ENCODE measurements around the gene HOXA3. TPM values are rescaled to one million over a fixed set of nuclear protein-coding genes. Genes with fewer than 3 reads are reported as not detected.

Gene HOXA3
- total RNA-seq, 4 donors from 2014 or later: 6.4 to 22.6 (median 10.3) TPM

DNA sequence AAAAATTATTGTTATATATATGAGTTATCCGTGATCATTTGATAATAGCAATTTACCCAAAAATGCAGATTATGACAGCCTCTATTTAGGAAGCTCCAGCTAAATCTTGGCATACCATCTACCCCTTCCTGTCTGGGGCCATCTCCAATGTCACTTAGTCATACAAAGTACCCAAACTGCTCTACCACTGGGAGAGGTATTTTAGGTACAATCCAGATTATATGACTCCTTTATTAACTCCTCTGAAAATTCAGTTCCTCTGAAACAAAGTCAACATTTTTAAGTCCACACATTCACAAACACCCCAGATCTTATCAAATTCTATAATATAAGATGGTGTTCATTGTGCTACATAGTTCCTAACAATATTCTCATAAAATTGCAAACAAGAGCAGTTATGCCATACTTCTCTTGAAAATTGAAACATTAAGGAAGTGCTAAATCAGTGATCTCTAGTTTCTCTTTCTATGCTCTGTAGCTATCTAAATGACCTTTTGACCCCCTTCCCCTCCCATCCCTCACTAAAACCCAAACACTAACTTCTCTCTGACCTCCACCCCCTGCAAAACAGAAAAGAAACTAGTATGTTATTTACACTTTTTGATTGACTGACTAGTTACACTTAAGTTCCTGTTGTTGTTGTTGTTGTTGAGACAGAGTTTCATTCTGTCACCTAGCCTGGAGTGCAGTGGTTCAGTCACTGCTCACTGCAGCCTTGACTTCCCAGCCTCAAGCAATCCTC lies 73.0 kb downstream of the HOXA3 start:
- TF ChIP-seq EP300 (IDR thresholded peaks at IDR 0.05): no peak
- no peak for TF ChIP-seq POLR2A (IDR thresholded peaks at IDR 0.05)
- TF ChIP-seq, protein P1, sequence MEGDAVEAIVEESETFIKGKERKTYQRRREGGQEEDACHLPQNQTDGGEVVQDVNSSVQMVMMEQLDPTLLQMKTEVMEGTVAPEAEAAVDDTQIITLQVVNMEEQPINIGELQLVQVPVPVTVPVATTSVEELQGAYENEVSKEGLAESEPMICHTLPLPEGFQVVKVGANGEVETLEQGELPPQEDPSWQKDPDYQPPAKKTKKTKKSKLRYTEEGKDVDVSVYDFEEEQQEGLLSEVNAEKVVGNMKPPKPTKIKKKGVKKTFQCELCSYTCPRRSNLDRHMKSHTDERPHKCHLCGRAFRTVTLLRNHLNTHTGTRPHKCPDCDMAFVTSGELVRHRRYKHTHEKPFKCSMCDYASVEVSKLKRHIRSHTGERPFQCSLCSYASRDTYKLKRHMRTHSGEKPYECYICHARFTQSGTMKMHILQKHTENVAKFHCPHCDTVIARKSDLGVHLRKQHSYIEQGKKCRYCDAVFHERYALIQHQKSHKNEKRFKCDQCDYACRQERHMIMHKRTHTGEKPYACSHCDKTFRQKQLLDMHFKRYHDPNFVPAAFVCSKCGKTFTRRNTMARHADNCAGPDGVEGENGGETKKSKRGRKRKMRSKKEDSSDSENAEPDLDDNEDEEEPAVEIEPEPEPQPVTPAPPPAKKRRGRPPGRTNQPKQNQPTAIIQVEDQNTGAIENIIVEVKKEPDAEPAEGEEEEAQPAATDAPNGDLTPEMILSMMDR (IDR thresholded peaks at IDR 0.05): no peak
- no peak for TF ChIP-seq POLR2AphosphoS5 (IDR thresholded peaks at IDR 0.05)
- no peaks in the 10 kb centered on the region for H3K4me1 ChIP-seq
- no peak overlapping the region for H3K4me3 ChIP-seq
- no peak for ATAC-seq
- no peak overlapping the region for H3K27ac ChIP-seq
- H3K27me3 ChIP-seq: no peaks in the 10 kb centered on the region
- H3K36me3 ChIP-seq: no peaks in the 10 kb centered on the region
- WGBS, 2 donors (ENCODE audit: low coverage in 1 of 2): 83 to 100% methylated on average over 1 of the region's 1 CpG
- no peaks in the 10 kb centered on the region for H3K9me3 ChIP-seq

DNA sequence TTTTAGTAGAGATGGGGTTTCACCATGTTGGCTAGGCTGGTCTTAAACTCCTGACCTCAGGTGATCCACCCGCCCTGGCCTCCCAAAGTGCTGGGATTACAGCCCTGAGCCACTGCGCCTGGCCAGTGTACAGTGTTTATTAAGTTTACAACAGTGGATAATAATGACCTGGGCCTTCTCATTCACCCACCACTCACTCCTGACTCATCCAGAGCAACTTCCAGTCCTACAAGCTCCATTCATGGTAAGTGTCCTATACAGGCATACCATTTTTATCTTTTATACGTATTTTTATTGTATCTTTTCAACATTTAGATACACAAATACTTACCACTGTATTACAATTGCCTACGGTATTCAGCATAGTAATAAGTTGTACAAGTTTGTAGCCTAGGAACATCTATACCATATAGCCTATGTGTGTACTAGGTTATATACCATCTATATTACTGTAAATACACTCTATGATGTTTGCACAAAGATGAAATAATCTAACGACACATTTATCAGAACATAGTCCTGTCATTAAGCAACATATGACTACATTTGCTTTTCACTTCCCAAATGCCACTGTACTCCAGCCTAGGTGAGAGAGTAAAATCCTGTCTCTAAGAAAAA lies 73.7 kb downstream of the HOXA3 start:
- ATAC-seq: no peak
- H3K36me3 ChIP-seq: no peaks in the 10 kb centered on the region
- H3K27ac ChIP-seq: no peak overlapping the region
- H3K9me3 ChIP-seq: no peaks in the 10 kb centered on the region
- H3K4me3 ChIP-seq: no peak overlapping the region
- H3K4me1 ChIP-seq: no peaks in the 10 kb centered on the region
- no peak for TF ChIP-seq POLR2AphosphoS5 (IDR thresholded peaks at IDR 0.05)
- TF ChIP-seq, protein P1 (IDR thresholded peaks at IDR 0.05): no peak
- TF ChIP-seq EP300 (IDR thresholded peaks at IDR 0.05): no peak
- TF ChIP-seq POLR2A (IDR thresholded peaks at IDR 0.05): no peak
- H3K27me3 ChIP-seq: no peaks in the 10 kb centered on the region
- 90 to 95% methylated on average over 4 to 5 of the region's 5 CpGs for WGBS, 2 donors (ENCODE audit: low coverage in 1 of 2)

DNA sequence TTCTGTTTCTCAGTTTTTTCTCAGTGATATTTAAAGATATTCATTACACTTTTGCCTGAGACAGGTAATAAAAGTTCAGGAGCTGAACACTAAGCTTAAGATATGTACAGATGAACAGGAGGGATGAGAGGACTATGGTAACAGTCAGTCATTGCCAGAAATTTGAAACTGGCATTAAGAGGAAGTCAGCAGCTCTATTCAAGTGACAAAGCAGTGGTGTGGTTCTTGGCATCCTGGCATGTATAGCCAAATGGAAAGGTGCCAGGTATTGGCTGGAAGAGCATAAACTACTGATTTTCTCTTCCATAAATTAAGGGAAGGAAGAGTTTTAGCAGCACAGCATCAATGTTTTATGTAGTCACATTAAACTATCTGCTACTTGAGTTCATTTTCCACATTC lies 79.3 kb downstream of the HOXA3 start:
- H3K4me1 ChIP-seq: no peaks in the 10 kb centered on the region
- H3K27ac ChIP-seq: no peak overlapping the region
- TF ChIP-seq, protein P1 (IDR thresholded peaks at IDR 0.05): no peak
- no peak for TF ChIP-seq POLR2A (IDR thresholded peaks at IDR 0.05)
- TF ChIP-seq EP300 (IDR thresholded peaks at IDR 0.05): no peak
- TF ChIP-seq POLR2AphosphoS5 (IDR thresholded peaks at IDR 0.05): no peak
- H3K27me3 ChIP-seq: no peaks in the 10 kb centered on the region
- ATAC-seq: no peak
- no peaks in the 10 kb centered on the region for H3K36me3 ChIP-seq
- H3K4me3 ChIP-seq: no peak overlapping the region
- no peaks in the 10 kb centered on the region for H3K9me3 ChIP-seq

DNA sequence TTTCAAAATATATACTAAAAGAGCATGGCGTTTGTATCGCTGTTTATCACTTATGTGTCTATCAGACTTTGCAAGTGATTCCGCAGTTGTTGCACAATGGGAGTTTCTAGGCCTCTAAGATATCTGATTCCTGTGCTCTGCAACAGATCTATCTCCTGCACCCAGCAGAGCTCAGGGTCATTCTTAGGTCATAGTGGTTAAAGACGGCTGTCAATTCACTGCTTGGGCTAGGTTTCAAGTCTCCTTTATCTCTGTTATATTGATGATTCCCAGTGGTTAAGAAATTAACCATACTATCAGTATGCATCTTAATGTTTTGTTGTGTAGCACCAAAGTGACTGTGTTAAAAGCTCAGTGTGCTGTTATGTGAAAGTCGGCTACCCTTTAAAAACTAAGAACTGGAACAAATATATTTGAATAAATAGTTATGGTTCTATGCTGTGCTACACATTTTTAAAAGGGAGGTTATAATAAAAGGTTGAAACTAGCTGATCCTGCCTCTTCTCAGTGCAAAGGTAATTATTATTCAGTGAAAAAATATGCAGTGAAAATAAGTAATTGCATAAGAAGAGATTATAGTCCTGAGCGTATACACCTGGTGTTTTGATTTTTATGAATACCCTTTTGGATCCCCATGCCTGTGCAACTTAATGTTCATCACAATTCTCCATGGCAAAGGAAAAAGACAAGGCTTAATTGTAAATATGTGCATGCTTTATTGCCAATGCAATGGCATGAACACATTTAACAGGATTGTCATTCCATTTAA lies 80.6 kb downstream of the HOXA3 start:
- H3K27ac ChIP-seq: no peak overlapping the region
- H3K4me3 ChIP-seq: no peak overlapping the region
- WGBS, 2 donors (ENCODE audit: low coverage in 1 of 2): 86 to 90% methylated on average over 5 to 6 of the region's 6 CpGs
- TF ChIP-seq POLR2AphosphoS5 (IDR thresholded peaks at IDR 0.05) (no peak), EP300 (IDR thresholded peaks at IDR 0.05) (no peak), POLR2A (IDR thresholded peaks at IDR 0.05) (no peak)
- TF ChIP-seq, protein P1 (IDR thresholded peaks at IDR 0.05): no peak
- no peaks in the 10 kb centered on the region for H3K27me3 ChIP-seq
- ATAC-seq: no peak
- no peaks in the 10 kb centered on the region for H3K36me3 ChIP-seq
- H3K9me3 ChIP-seq: no peaks in the 10 kb centered on the region
- H3K4me1 ChIP-seq: no peaks in the 10 kb centered on the region

All from gastroesophageal sphincter (tissue), 4 donors.